AG04449 (cell line): Measurements from ENCODE around the gene EWSR1.
"Not testable (repeated sequence)": the region's sequence is repeated elsewhere in the genome, so short reads cannot be mapped to it uniquely, and the experiment has no call there.

Experiments
- CTCF ChIA-PET: fragments of 350-600 bp; formaldehyde crosslinking; extraction: SDS; loops from one replicate; lab custom pipeline; 2021; ENCODE audit warnings: antibody characterized with exemption; lab: Yijun Ruan, JAX
- POLR2A ChIA-PET: fragments of 400-600, 350-600 bp; formaldehyde crosslinking; extraction: SDS; loops from one replicate; lab custom pipeline; 2020; ENCODE audit warnings: antibody characterized with exemption, inconsistent platforms; lab: Yijun Ruan, JAX
- DNase-seq: peaks from one replicate; pipeline ENCODE4 v3.0.0-alpha.2; 2010; ENCODE audit warnings: low read depth, low spot score
- H3K4me3 ChIP-seq: 2 replicates; pipeline ENCODE4 v1.5.1; 2011; ENCODE audit warnings: low read depth, mild to moderate bottlenecking, control low read depth, low read length
- CTCF ChIP-seq: IDR thresholded peaks from one replicate; pipeline ENCODE4 v1.5.1; 2011; ENCODE audit warnings: mild to moderate bottlenecking, moderate library complexity, low read length, control low read depth, inconsistent platforms; ENCODE audit not compliant: insufficient read depth; ENCODE audit errors: missing control alignments

EWSR1 gene

DNA sequence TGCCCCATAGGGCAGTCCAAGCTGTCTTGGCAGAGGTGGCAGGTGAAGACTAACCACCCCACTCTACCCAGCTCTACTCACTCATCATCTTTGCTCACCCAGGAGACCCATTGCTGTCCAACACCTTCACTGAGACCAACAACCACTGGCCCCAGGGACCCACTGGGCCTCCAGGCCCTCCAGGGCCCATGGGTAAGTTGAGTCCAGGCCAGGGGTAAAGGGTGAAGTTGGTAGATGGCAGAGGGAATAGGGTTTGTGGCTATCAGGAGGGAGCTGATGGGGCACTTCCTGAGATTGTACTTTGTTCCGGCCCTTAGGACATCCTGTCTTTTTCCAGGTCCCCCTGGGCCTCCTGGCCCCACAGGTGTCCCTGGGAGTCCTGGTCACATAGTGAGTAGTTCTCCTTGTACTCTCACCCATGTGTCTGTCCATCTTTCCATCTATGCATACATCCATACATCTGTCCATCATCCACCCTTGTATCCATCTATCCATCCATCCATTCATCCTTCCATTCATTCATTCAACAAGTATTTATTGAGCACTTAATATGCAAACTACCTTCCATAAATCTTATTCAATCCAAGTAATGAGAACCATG is 34.7 kb upstream of the EWSR1 start:
- no peak for DNase-seq
- ChIA-PET POLR2A (no interaction called here), CTCF (interaction anchor here (1.0 to 5.2 kb wide), 2 partner anchors 12 to 14 kb away, joined by 5 to 41 read pairs; no protein-coding TSS in a partner anchor)
- no peak for TF ChIP-seq CTCF
- no peak overlapping the region for H3K4me3 ChIP-seq

DNA sequence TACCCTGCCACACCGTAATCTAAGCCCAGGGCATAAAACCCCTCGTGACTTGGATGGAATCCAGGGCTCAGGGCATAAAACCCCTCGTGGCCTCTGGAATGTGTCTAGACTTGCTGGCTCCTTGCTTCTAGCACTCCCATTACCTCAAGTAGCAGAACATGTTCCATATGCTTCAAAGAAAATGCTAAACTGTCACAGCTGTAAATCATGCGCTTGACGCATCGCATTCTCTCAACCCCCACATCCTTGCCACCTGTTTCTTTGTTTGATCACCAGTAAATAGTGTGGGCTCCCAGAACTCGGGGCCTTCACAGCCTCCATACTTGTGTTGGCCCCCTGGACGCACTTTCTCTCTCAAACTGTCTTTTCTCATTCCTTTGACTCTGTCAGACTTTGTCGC is 27.6 kb upstream of the EWSR1 start:
- DNase-seq, H3K4me3 ChIP-seq, POLR2A ChIA-PET: not testable (repeated sequence)
- CTCF ChIA-PET, result interaction anchor here (0.9 to 1.4 kb wide), 2 partner anchors 8 to 87 kb away, joined by 3 read pairs; no protein-coding TSS in a partner anchor

DNA sequence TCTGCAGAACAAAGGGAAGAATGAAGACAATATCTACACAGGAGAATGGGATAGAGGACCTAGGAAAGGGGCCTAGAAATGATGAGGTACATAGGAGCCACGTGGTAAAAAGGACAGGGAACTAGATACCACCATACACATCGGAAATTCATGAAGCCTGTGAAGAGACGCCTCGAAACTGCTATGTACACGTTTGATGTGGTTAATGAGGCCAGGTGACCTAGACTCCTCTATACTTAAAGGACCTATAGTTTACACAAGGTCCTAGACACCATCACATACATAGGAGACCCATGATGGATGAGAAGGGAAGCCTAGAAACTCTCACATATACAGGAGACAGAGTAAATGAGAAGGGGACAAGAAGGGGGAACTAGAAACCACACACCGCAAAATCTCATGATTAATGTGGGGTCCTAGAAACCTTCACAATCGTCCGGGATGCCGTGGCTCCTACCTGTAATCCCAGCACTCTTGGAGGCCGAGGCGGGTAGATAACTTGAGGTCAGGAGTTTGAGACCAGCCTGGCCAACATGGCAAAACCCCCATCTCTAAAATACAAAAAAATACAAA is 24.1 kb upstream of the EWSR1 start:
- ChIA-PET POLR2A (no interaction called here), CTCF (interaction anchor here (0.6 to 2.8 kb wide), 12 partner anchors 9 to 643 kb away, joined by 3 to 43 read pairs (median 14); partner anchors contain the start of genes EMID1 and RHBDD3)
- no peak for TF ChIP-seq CTCF
- no peak overlapping the region for H3K4me3 ChIP-seq
- no peak for DNase-seq

DNA sequence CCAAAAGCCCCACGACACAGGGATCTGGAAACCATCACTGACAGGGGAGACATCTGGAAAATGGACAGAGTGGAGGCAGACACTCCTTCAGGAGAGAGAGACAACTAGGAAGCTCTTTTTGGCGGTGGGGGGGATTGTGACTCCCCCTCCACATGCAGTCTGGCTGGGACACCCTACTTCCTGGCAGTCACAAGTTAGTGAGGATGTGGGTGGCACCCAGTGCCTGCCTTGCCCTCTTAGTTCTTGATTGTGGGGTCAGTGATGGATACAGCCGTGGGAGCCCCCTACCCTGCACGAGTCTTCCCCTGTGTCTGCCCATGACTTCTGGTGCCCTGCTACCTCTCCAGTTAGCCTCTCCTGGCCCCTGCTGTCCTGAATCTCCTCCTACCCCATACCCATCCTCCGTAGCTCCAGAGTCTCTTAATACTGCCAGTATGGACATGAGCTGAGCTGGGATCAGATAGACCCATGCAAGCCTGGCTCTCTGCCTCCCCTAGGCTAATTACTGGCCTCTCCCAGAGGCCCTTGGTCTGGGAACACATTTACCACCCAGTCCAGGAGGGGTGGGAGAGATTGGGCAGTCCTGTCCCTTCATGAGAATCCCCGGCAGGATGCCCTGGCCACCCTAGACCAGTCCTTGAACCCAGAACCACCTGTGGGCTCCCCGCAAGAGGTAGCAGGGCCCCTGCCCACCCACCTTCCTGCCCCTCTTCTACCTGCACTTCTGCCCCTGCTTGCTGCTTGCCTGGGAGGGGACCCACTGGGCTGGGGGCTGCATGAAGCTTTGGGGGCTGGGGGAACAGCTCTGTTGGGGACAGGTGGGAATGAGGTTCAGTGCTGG is 23.1 kb upstream of the EWSR1 start:
- ChIA-PET POLR2A (no interaction called here), CTCF (interaction anchor here (0.6 to 2.8 kb wide), 55 partner anchors 10 to 1193 kb away, joined by 3 to 43 read pairs (median 5); partner anchors contain the start of genes CHEK2, EMID1, HSCB and RHBDD3)
- TF ChIP-seq CTCF, result no peak
- no peak overlapping the region for H3K4me3 ChIP-seq
- no peak for DNase-seq

DNA sequence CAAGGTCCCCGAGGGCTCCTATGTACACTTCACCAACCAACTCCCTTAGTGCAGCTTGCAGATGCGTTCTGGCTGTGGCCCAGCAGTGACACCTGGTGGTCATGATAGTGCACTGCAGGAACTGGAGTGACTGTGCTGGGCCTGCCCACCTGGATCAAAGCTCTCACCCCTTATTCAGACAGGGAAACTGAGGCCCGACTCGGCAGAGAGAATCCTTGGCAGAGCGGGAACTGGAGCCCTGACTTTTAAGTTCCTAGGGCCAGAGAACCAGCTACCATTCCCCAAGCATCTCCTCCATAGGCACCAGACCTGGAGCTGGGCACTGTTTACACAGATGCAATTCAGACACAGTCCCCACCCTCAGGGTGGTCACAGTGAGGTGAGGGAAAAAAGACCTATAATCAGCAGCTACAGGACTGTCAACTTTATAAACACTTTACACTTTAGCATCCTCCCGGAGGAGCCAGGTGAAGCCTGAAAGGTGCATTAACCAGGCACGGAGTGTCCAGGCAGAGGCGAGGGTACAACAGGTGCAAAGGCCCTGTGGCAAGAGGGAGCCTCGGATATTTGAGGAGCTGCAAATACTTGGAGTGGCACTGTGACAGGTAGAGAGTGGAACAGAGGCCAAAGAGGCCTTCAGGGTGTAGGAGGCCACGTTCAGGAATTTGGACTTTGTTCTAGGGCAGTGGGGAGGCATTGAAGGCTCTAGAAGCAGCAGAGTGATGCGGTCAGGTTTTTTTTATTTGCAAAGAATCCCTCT is 22.3 kb upstream of the EWSR1 start:
- CTCF ChIA-PET, result interaction anchor here (0.6 to 2.8 kb wide), 59 partner anchors 11 to 1194 kb away, joined by 3 to 43 read pairs (median 5); partner anchors contain the start of genes CHEK2, EMID1, HSCB and RHBDD3
- POLR2A ChIA-PET, result no interaction called here
- no peak for DNase-seq
- H3K4me3 ChIP-seq, result no peak overlapping the region
- TF ChIP-seq CTCF, result peak; percentile 97

DNA sequence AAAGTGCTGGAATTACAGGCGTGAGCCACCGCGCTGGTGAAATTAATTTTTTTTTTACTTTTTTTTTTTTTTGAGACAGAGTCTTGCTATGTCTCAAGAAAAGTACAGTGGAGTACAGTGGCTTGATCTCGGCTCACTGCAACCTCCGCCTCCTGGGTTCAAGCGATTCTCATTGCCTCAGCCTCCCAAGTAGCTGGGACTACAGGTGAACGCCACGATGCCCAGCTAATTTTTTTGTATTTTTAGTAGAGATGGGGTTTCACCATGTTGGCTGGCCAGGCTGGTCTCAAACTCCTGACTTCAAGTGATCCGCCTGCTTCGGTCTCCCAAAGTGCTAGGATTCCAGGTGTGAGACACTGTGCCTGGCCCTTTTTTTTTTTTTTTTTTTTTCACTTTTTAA is 20.2 kb upstream of the EWSR1 start:
- CTCF ChIA-PET, result interaction anchor here (1.2 to 2.0 kb wide), 8 partner anchors 9 to 648 kb away, joined by 3 to 7 read pairs (median 5); no protein-coding TSS in a partner anchor
- H3K4me3 ChIP-seq, DNase-seq, POLR2A ChIA-PET: not testable (repeated sequence)
